Transverse colon (tissue), 3 donors: ENCODE results near the gene LILRB4.
"Not testable (repeated sequence)": the region's sequence is repeated elsewhere in the genome, so short reads cannot be mapped to it uniquely, and the experiment has no call there.

ENCODE experiments used
- CTCF ChIP-seq, 5 experiments: fragments of 200-600 bp in 3 of 5; fragments of 450-650 bp in 2 of 5; sonication (generic) in 3 of 5; IDR thresholded peaks; 1 replicate in 2 of 5; 2 replicates in 3 of 5; pipeline ENCODE4 v1.5.1; 2016 to 2017; ENCODE audit warnings: antibody characterized with exemption in 5 of 5, inconsistent platforms in 3 of 5, mild to moderate bottlenecking in 2 of 5, moderate library complexity in 1 of 5
- POLR2A ChIP-seq: fragments of 450-650 bp; IDR thresholded peaks from one replicate; pipeline ENCODE4 v1.6.1; 2016; ENCODE audit warnings: antibody characterized with exemption, mild to moderate bottlenecking, moderate library complexity

GRCh38 chr19:54709956-54710355, 47.2 kb downstream of the LILRB4 start:
- TF ChIP-seq CTCF (IDR thresholded peaks at IDR 0.05); POLR2A: not testable (repeated sequence)
